Mesothelial cell of epicardium (in vitro differentiated cells): Measurements from ENCODE around the gene KCNRG. TPM values are rescaled to one million over a fixed set of nuclear protein-coding genes. Genes with fewer than 3 reads are reported as not detected.
"Not testable (repeated sequence)": the region's sequence is repeated elsewhere in the genome, so short reads cannot be mapped to it uniquely, and the experiment has no call there.

Experiments
- DNase-seq, 2 experiments: peaks; one replicate each; pipeline ENCODE4 v3.0.0; 2021; ENCODE audit warnings: low spot score in 2 of 2; ENCODE audit not compliant: unreplicated experiment in 2 of 2
- H3K27ac Mint-ChIP-seq: 2 replicates; pipeline ENCODE4 v1.8.0; 2021; ENCODE audit warnings: mixed read lengths
- H3K27me3 Mint-ChIP-seq: 2 replicates; pipeline ENCODE4 v1.8.0; 2021; ENCODE audit warnings: low read depth, mixed read lengths
- H3K36me3 Mint-ChIP-seq: 2 replicates; pipeline ENCODE4 v1.8.0; 2021; ENCODE audit warnings: mixed read lengths
- H3K4me1 Mint-ChIP-seq: 2 replicates; pipeline ENCODE4 v1.8.0; 2021; ENCODE audit warnings: mixed read lengths
- H3K4me3 Mint-ChIP-seq: 2 replicates; pipeline ENCODE4 v1.8.0; 2021; ENCODE audit warnings: mild to moderate bottlenecking, moderate library complexity, mixed read lengths
- H3K9me3 Mint-ChIP-seq: 2 replicates; pipeline ENCODE4 v1.8.0; 2021; ENCODE audit warnings: mixed read lengths
- CTCF ChIP-seq: fragments of 200-600 bp; sonication (generic); IDR thresholded peaks from one replicate; pipeline ENCODE4 v1.5.0; 2021; ENCODE audit warnings: antibody characterized with exemption; ENCODE audit not compliant: unreplicated experiment
- total RNA-seq: library from RNA; stranded (reverse); gene quantifications from 3 replicates; pipeline ENCODE4 v1.2.1, GENCODE V29; 2021

KCNRG gene
- total RNA-seq, 1 donor from 2014 or later = 1.3 TPM

GRCh38 chr13:50055454-50055853, 40.2 kb downstream of the KCNRG start:
- peaks cover 9% of the 10 kb centered on the region for H3K9me3 Mint-ChIP-seq
- H3K4me1 Mint-ChIP-seq = peaks cover 8% of the 10 kb centered on the region
- H3K4me3 Mint-ChIP-seq = no peak overlapping the region
- TF ChIP-seq CTCF = no peak
- peaks cover 19% of the 10 kb centered on the region for H3K36me3 Mint-ChIP-seq
- no peak for DNase-seq
- no peaks in the 10 kb centered on the region for H3K27me3 Mint-ChIP-seq
- H3K27ac Mint-ChIP-seq = peak overlapping the region; percentile 76

GRCh38 chr13:50060718-50061117, 45.5 kb downstream of the KCNRG start:
- no peak for TF ChIP-seq CTCF
- DNase-seq = no peak
- H3K27me3 Mint-ChIP-seq = no peaks in the 10 kb centered on the region
- H3K27ac Mint-ChIP-seq = no peak overlapping the region
- no peaks in the 10 kb centered on the region for H3K9me3 Mint-ChIP-seq
- H3K36me3 Mint-ChIP-seq = peaks cover 3% of the 10 kb centered on the region
- H3K4me1 Mint-ChIP-seq = peaks cover 8% of the 10 kb centered on the region
- H3K4me3 Mint-ChIP-seq = no peak overlapping the region

- not testable (repeated sequence) for DNase-seq, H3K4me1 Mint-ChIP-seq, H3K27me3 Mint-ChIP-seq, H3K4me3 Mint-ChIP-seq, H3K27ac Mint-ChIP-seq, H3K36me3 Mint-ChIP-seq, H3K9me3 Mint-ChIP-seq
These were observed 47.1 kb downstream of the KCNRG start for GRCh38 chr13:50062336-50062735.

- H3K36me3 Mint-ChIP-seq = no peaks in the 10 kb centered on the region
- H3K9me3 Mint-ChIP-seq = no peaks in the 10 kb centered on the region
- peaks cover 14% of the 10 kb centered on the region for H3K4me1 Mint-ChIP-seq
- no peak for DNase-seq
- no peaks in the 10 kb centered on the region for H3K27me3 Mint-ChIP-seq
- H3K4me3 Mint-ChIP-seq = peak overlapping the region; percentile 1
- H3K27ac Mint-ChIP-seq = peak overlapping the region; percentile 37
- no peak for TF ChIP-seq CTCF
These were observed 50.5 kb downstream of the KCNRG start for GRCh38 chr13:50065712-50066111.

GRCh38 chr13:50068508-50068907, 53.3 kb downstream of the KCNRG start:
- H3K36me3 Mint-ChIP-seq = no peaks in the 10 kb centered on the region
- H3K4me3 Mint-ChIP-seq = no peak overlapping the region
- H3K27ac Mint-ChIP-seq = no peak overlapping the region
- H3K27me3 Mint-ChIP-seq = no peaks in the 10 kb centered on the region
- peaks cover 21% of the 10 kb centered on the region for H3K4me1 Mint-ChIP-seq
- no peak for DNase-seq
- H3K9me3 Mint-ChIP-seq = no peaks in the 10 kb centered on the region
- TF ChIP-seq CTCF = no peak

GRCh38 chr13:50069261-50069660, 54.0 kb downstream of the KCNRG start:
- no peak overlapping the region for H3K27ac Mint-ChIP-seq
- no peak for TF ChIP-seq CTCF
- H3K36me3 Mint-ChIP-seq = no peaks in the 10 kb centered on the region
- no peaks in the 10 kb centered on the region for H3K9me3 Mint-ChIP-seq
- no peak overlapping the region for H3K4me3 Mint-ChIP-seq
- peaks cover 21% of the 10 kb centered on the region for H3K4me1 Mint-ChIP-seq
- no peak for DNase-seq
- H3K27me3 Mint-ChIP-seq = no peaks in the 10 kb centered on the region
